ENCODE data around the gene MED16.

DNA sequence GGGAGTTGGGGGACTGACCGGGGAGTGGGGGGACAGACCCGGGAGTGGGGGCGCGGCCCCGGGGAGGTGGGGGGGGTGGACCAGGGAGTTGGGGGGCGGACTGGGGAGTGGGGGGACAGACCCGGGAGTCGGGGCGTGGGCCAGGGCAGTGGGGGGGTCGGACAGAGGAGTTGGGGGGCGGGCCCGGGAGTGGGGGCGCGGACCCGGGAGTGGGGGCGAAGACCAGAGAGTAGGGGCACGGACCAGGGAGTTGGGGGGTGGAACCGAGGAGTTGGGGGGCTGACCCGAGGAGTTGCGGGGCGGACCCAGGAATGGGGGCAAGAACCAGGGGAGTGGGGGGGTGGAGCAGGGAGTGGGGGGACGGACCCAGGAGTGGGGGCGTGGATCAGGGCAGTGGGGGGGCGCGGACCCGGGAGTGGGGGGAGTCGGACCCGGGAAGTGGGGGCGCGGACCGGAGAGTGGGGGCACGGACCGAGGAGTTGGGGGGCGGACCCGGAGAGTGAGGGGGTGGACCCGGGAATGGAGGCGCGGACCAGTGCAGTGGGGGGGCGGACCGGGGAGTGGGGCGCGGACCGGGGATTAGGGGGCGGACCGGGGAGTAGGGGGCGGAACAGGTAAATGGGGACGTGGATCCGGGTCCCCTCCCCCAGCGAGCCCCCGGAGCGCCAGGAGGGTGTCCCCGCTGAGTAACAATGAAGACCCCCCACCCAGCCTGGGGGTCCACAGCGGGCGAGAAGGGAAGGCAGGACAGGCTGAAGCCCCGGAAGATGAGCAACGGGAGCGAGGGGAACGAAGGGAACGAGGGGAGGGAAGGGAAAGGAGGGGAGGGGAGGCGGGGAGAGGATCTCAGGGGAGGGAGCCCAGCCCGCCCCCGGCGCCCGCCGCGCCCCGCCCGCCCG is 19.4 kb upstream of the MED16 start:
- TF ChIP-seq, protein P1, sequence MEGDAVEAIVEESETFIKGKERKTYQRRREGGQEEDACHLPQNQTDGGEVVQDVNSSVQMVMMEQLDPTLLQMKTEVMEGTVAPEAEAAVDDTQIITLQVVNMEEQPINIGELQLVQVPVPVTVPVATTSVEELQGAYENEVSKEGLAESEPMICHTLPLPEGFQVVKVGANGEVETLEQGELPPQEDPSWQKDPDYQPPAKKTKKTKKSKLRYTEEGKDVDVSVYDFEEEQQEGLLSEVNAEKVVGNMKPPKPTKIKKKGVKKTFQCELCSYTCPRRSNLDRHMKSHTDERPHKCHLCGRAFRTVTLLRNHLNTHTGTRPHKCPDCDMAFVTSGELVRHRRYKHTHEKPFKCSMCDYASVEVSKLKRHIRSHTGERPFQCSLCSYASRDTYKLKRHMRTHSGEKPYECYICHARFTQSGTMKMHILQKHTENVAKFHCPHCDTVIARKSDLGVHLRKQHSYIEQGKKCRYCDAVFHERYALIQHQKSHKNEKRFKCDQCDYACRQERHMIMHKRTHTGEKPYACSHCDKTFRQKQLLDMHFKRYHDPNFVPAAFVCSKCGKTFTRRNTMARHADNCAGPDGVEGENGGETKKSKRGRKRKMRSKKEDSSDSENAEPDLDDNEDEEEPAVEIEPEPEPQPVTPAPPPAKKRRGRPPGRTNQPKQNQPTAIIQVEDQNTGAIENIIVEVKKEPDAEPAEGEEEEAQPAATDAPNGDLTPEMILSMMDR (IDR thresholded peaks at IDR 0.05), result no peak
- TF ChIP-seq ZFX (IDR thresholded peaks at IDR 0.05; ENCODE audit: borderline replicate concordance), result no peak
